Body of pancreas (tissue), 4 donors: ENCODE results near the gene LGALS4. TPM values are rescaled to one million over a fixed set of nuclear protein-coding genes. Genes with fewer than 3 reads are reported as not detected.
"Not testable (repeated sequence)": the region's sequence is repeated elsewhere in the genome, so short reads cannot be mapped to it uniquely, and the experiment has no call there.

Experiments
- ATAC-seq: fragments of 150-250 bp; one replicate; pipeline ENCODE4 v1.9.1; 2016
- DNase-seq, 4 donors: peaks; one replicate each; pipeline ENCODE4 v3.0.0-alpha.2; 2019
- H3K27ac ChIP-seq, 4 donors: fragments of 200-600 bp; sonication (generic); 1 replicate in 3 of 4; 2 replicates in 1 of 4; pipeline versions ENCODE4 v1.5.1 to v1.6.1; 2016 to 2019; ENCODE audit warnings: mild to moderate bottlenecking in 1 of 4, mixed read lengths in 1 of 4, moderate library complexity in 1 of 4
- H3K27me3 ChIP-seq, 2 donors: fragments of 200-600 bp; sonication (generic); one replicate each; pipeline ENCODE4 v1.6.0; 2016; ENCODE audit warnings: mild to moderate bottlenecking in 1 of 2
- H3K36me3 ChIP-seq, 2 donors: fragments of 200-600 bp; sonication (generic); replicated peaks in 1 of 2; 2 replicates each; pipeline ENCODE4 v1.5.1; 2016; ENCODE audit warnings: low read depth in 2 of 2; ENCODE audit not compliant: insufficient read depth in 1 of 2
- H3K4me1 ChIP-seq: fragments of 200-600 bp; sonication (generic); one replicate; pipeline ENCODE4 v1.6.0; 2016
- H3K4me3 ChIP-seq, 2 donors: fragments of 200-600 bp; sonication (generic); 1 replicate in 1 of 2; 2 replicates in 1 of 2; pipeline ENCODE4 v1.5.1; 2016 to 2019
- H3K9me3 ChIP-seq, 3 donors: fragments of 200-600 bp; sonication (generic); 1 replicate in 2 of 3; 2 replicates in 1 of 3; pipeline ENCODE4 v1.5.1; 2016
- POLR2A ChIP-seq, 3 donors: fragments of 450-650 bp; IDR thresholded peaks; one replicate each; pipeline ENCODE4 v1.6.1; 2016; ENCODE audit warnings: antibody characterized with exemption in 3 of 3, mild to moderate bottlenecking in 2 of 3
- WGBS, 2 donors: methylation state at CpG; one replicate each; pipeline ENCODE4 v1.1.5; 2017; 5-methylcytosine and 5-hydroxymethylcytosine counted together
- intact Hi-C: fragments of 100-400 bp; cut with DNase I; formaldehyde crosslinking; loops from one replicate; pipeline ENCODE4 v1.15.1; 2023
- total RNA-seq, 2 donors: library from RNA; depleted of rRNA; stranded (reverse); fragments of >200 nt; gene quantifications; one replicate each; pipeline ENCODE4 v1.1.0, GENCODE V29; 2016
- TF ChIP-seq, protein P1 (sequence below), 7 experiments: fragments of 450-650 bp in 4 of 7; fragments of 200-600 bp in 3 of 7; sonication (generic) in 3 of 7; IDR thresholded peaks; one replicate each; pipeline ENCODE4 v1.5.1; 2016 to 2019; ENCODE audit warnings: antibody characterized with exemption in 7 of 7

Gene LGALS4
- total RNA-seq, 2 donors from 2014 or later: 54.1 to 153 TPM

DNA sequence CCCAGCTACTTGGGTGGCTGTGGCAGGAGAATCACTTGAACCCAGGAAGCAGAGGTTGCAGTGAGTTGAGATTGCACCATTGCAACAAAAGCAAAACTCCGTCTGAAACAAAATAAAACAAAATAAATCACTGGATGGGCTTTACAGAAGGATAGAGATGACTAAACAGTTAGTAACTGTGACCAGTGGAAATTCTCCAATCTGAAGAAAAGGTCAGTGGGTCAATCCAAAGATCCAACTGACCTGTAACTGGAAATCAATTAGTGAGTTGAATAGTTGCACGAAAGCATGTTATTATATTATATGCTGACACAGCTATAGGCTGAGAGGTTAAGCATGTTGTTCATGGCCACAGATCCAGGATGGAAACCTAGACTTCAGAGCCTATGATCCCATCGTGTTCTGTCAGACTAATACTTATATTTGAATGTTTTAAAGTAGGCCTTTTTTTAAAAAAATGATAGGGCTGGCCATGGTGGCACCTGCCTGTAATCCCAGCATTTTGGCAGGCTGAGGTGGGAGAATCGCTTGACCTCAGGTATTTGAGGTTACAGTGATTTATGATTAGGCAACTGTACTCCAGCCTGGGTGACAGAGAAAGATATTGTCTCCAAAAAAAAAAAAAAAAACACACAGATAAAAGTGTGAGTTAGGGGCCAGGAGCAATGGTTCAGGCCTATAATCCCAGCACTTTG is 17.4 kb upstream of the LGALS4 start:
- H3K4me3 ChIP-seq: no peak overlapping the region

DNA sequence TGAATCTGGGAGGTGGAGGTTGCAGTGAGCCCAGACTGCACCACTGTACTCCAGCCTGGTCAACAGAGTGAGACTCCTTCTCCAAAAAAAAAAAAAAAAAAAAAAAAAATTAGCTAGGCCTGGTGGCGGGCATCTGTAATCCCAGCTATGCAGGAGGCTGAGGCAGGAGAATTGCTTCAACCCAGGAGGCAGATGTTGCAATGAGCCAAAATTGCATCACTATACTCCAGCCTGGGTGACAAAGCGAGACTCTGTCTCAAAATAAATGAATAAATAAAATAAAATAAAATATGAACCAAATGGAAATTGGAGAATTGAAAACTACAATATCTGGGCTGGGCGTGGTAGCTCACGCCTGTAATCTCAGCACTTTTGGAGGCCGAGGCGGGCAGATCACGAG is 16.5 kb upstream of the LGALS4 start:
- ATAC-seq, H3K9me3 ChIP-seq, intact Hi-C loops, DNase-seq, H3K27me3 ChIP-seq, H3K36me3 ChIP-seq, H3K4me3 ChIP-seq, H3K27ac ChIP-seq: not testable (repeated sequence)
- 79 to 95% methylated on average over 6 to 7 of the region's 7 CpGs for WGBS, 2 donors
- peaks cover 26% of the 10 kb centered on the region for H3K4me1 ChIP-seq

More for the DNA sequence above, 17.4 kb upstream of the LGALS4 start:
- intact Hi-C loops: no loop called here
- TF ChIP-seq POLR2A (IDR thresholded peaks at IDR 0.05): no peak
- TF ChIP-seq, protein P1, sequence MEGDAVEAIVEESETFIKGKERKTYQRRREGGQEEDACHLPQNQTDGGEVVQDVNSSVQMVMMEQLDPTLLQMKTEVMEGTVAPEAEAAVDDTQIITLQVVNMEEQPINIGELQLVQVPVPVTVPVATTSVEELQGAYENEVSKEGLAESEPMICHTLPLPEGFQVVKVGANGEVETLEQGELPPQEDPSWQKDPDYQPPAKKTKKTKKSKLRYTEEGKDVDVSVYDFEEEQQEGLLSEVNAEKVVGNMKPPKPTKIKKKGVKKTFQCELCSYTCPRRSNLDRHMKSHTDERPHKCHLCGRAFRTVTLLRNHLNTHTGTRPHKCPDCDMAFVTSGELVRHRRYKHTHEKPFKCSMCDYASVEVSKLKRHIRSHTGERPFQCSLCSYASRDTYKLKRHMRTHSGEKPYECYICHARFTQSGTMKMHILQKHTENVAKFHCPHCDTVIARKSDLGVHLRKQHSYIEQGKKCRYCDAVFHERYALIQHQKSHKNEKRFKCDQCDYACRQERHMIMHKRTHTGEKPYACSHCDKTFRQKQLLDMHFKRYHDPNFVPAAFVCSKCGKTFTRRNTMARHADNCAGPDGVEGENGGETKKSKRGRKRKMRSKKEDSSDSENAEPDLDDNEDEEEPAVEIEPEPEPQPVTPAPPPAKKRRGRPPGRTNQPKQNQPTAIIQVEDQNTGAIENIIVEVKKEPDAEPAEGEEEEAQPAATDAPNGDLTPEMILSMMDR (IDR thresholded peaks at IDR 0.05): no peak
- no peak for DNase-seq
- 48 to 50% methylated on average over 4 of the region's 4 CpGs for WGBS, 2 donors
- no peak for ATAC-seq
- Histone ChIP-seq H3K4me1 (peaks cover 27% of the 10 kb centered on the region), H3K9me3 (no peaks in the 10 kb centered on the region), H3K27ac (peak overlapping the region in 2 of 4 donors; percentile 90 to 94), H3K27me3 (no peaks in the 10 kb centered on the region), H3K36me3 (no peaks in the 10 kb centered on the region)

DNA sequence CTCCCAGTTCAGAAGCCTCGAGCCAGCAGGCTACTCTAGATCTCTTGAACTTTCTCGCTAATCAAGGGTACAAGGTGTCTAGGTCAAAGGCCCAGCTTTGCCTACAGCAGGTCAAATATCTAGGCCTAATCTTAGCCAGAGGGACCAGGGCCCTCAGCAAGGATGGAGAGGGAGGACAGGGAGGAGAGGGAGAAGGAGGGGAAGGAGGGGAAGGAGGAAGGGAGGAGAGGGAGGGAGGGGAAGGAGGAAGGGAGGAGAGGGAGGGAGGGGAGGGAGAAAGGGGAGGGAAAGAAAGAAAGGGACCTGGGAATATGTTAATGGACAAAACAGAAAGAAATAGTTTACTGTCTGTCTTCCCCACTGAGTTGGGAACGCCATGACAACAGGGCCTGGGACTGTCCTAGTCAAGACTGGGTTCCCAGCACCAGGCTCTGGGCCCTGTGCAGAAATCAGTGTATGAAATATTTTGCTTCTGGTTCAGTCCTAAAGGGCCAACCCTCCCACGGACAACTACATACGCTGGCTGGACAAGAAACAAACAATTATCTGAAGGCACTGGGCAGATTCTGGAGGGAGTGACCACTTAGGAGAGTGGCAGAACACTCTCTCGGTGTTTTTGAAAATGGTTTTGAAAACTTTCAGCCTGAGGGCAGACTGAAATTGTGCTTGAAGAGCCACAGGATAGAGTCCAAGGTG is 14.3 kb upstream of the LGALS4 start:
- Histone ChIP-seq H3K27ac (no peak overlapping the region), H3K9me3 (no peaks in the 10 kb centered on the region), H3K4me1 (peaks cover 16% of the 10 kb centered on the region), H3K36me3 (peaks cover 0 to 3% of the 10 kb centered on the region in 2 donors), H3K4me3 (no peak overlapping the region), H3K27me3 (no peaks in the 10 kb centered on the region)
- WGBS, 2 donors: 81 to 83% methylated on average over 4 to 6 of the region's 6 CpGs
- TF ChIP-seq, protein P1 (IDR thresholded peaks at IDR 0.05): no peak
- TF ChIP-seq POLR2A (IDR thresholded peaks at IDR 0.05): no peak
- intact Hi-C loops: no loop called here
- DNase-seq (no peak), ATAC-seq (no peak)

DNA sequence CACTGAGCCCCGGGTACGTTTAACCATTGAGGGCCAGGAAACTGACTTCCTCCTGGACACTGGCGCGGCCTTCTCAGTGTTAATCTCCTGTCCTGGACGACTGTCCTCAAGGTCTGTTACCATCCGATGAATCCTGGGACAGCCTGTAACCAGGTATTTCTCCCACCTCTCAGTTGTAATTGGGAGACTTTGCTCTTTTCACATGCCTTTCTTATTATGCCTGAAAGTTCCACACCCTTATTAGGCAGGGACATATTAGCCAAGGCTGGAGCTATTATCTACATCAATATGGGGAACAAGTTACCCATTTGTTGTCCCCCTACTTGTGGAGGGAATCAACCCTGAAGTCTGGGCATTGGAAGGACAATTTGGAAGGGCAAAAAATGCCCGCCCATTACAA is 13.2 kb upstream of the LGALS4 start:
- H3K36me3 ChIP-seq, H3K27me3 ChIP-seq, intact Hi-C loops, H3K9me3 ChIP-seq, H3K27ac ChIP-seq, H3K4me3 ChIP-seq, DNase-seq, ATAC-seq: not testable (repeated sequence)
- peaks cover 12% of the 10 kb centered on the region for H3K4me1 ChIP-seq
- WGBS, 2 donors: 78 to 84% methylated on average over 7 of the region's 7 CpGs

DNA sequence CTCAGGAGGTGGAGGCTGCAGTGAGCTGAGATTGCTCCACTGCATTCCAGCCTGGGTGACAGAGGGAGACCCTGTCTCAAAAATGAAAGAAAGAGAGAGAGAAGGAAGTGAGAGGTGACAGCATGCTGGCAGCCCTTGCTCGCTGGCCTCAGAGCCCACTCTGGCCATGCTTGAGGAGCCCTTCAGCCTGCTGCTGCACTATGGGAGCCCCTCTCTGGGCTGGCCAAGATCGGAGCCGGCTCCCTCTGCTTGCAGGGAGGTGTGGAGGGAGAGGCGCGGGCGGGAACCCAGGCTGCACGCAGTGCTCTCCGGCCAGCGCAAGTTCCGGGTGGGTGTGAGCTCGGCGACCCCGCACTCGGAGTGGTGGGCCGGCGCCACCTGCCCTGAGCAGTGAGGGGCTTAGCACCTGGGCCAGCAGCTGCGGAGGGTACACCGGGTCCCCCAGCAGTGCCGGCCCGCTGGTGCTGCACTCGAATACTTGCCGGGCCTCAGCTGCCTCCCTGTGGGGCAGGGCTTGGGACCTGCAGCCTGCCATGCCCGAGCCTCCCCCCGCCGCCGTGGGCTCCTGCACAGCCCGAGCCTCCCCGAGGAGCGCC is 8.6 kb upstream of the LGALS4 start:
- H3K4me1 ChIP-seq, intact Hi-C loops: not testable (repeated sequence)

DNA sequence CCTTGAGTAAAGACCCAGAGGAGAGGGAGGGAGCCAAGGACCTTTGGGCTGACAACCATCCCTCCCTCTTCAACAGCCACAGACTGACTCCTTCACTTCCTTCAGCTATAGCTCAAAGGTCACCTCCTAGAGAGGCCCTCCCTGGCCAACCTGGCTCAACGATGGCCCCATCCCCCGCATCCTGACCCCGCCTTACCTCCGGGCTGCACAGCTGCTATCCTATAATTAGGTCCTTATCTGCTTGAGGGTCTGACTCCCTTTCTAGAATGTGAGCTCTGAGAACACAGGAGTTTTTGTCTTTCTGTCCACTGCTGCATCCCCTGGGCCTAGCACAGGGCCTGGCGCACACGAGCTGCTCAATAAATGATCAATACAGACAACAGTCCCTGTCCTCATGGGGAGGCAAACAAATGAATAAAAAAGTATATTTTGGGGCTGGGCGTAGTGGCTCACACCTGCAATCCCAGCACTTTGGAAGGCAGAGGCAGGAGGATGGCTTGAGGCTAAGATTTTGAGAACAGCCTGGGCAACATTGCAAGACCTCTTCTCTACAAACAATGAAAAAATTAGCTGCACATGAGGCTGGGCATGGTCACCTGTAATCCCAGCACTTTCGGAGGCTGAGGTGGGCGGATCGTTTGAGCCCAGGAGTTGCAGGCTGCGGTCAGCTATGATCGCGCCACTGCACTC is 6.6 kb upstream of the LGALS4 start:
- Histone ChIP-seq H3K4me1 (peaks cover 7% of the 10 kb centered on the region), H3K36me3 (peaks cover 0 to 12% of the 10 kb centered on the region in 2 donors), H3K27me3 (no peaks in the 10 kb centered on the region), H3K27ac (no peak overlapping the region), H3K4me3 (no peak overlapping the region), H3K9me3 (no peaks in the 10 kb centered on the region)
- no peak for TF ChIP-seq POLR2A (IDR thresholded peaks at IDR 0.05)
- TF ChIP-seq, protein P1 (IDR thresholded peaks at IDR 0.05): no peak
- intact Hi-C loops: no loop called here
- WGBS, 2 donors: 68 to 72% methylated on average over 13 of the region's 13 CpGs
- ATAC-seq (peak; percentile 37), DNase-seq (peak in 1 of 4 donors; percentile 18)

More for the DNA sequence above, 8.6 kb upstream of the LGALS4 start:
- DNase-seq, ATAC-seq, H3K9me3 ChIP-seq, H3K27ac ChIP-seq, H3K4me3 ChIP-seq, H3K36me3 ChIP-seq, H3K27me3 ChIP-seq: not testable (repeated sequence)
- 98 to 100% methylated on average over 1 to 29 of the region's 29 CpGs for WGBS, 2 donors
